ENCODE measurements around the gene CBFA2T3. TPM values are rescaled to one million over a fixed set of nuclear protein-coding genes. Genes with fewer than 3 reads are reported as not detected.

The CBFA2T3 gene
- total and polyA plus RNA-seq, 2 donors (not counting 1 experiment from before 2014, with no cell fraction given) = 40.8 to 58.3 TPM

DNA sequence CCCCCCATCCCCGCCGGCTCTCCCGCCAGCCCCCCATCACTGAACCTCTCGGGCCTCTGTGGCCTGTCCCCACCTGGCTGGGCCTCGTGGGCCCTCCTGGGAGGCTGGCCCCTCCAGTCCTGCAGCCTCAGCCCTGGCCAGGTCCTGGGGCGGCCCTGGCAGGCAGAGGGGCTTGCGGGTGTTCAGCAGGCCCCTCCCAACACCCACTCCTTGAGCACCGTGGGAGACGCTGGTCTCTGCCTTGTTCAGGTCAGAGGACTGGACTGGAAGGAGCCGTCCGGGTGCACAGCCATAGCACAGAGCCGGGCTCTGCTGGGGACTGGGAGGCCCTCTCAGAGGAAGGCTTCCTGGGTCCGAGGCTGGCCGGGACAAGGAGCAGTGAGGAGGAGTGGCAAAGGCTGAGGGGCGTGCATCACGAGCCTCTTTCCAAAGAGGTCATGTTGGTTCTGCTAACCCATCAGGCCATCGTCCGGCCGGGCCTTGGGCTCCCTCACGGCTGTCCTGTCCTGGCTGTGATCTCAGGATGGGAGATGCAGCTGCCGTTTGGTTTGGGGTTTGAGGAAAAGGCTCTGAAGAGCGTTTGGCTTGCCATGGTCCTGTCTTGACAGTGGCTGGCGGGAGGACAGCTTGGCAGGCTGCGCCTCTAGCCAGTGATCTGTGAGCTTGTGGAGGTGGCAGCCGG is 104.2 kb downstream of the CBFA2T3 start:
- DNase-seq = no peak
- ATAC-seq (ENCODE audit: low read depth) = no peak
- Mint-ChIP-seq H3K27me3 (peaks cover 10% of the 10 kb centered on the region), H3K27ac (no peak overlapping the region), H3K4me3 (no peak overlapping the region), H3K9me3 (ENCODE audit: insufficient read depth) (no peaks in the 10 kb centered on the region), H3K4me1 (peaks cover 9% of the 10 kb centered on the region)
- ChIA-PET POLR2A (no interaction called here), CTCF (no interaction called here)
- Histone ChIP-seq H3K9ac (ENCODE audit: low read length) (no peak overlapping the region), H3K4me2 (replicated peaks; ENCODE audit: low read depth, low read length, poor library complexity, severe bottlenecking) (no peak overlapping the region), H3K27ac (ENCODE audit: low read length in 2 of 2) (no peak overlapping the region), H3K27me3 (replicated peaks in 1 of 4; ENCODE audit: control extremely low read depth in 1 of 4, control insufficient read depth in 3 of 4, insufficient read depth in 4 of 4, low read length in 3 of 4) (peaks cover 0 to 31% (median 4%) of the 10 kb centered on the region in 4 experiments), H3K36me3 (replicated peaks in 1 of 2; ENCODE audit: control extremely low read depth in 1 of 2, control insufficient read depth in 1 of 2, extremely low read depth in 1 of 2, insufficient read depth in 2 of 2, low read length in 1 of 2) (peaks cover 0 to 21% of the 10 kb centered on the region in 2 experiments), H3K9me3 (ENCODE audit: control extremely low read depth in 1 of 3, control insufficient read depth in 2 of 3, insufficient read depth in 1 of 3, low read length in 2 of 3) (peaks cover 0 to 7% (median 0%) of the 10 kb centered on the region in 3 donors), H3K79me2 (ENCODE audit: control insufficient read depth, insufficient read depth, low read length) (no peaks in the 10 kb centered on the region), H2AFZ (ENCODE audit: insufficient read depth, low read depth, low read length, poor library complexity, severe bottlenecking) (no peak overlapping the region), H4K20me1 (ENCODE audit: control insufficient read depth, insufficient read depth, low read length, poor library complexity, severe bottlenecking) (peaks cover 50% of the 10 kb centered on the region), H3K4me1 (ENCODE audit: control insufficient read depth in 2 of 2, insufficient read depth in 2 of 2, low read length in 2 of 2) (peaks cover 13 to 19% of the 10 kb centered on the region in 2 donors), H3K4me3 (ENCODE audit: control extremely low read depth in 1 of 5, extremely low read depth in 1 of 5, insufficient read depth in 1 of 5, low read depth in 2 of 5, low read length in 4 of 5) (no peak overlapping the region)
- intact Hi-C loops (cut with micrococcal nuclease) = no loop called here
- no peak for TF ChIP-seq EZH2 (IDR thresholded peaks at IDR 0.05; ENCODE audit: borderline replicate concordance, insufficient read depth, low read depth, low read length, poor library complexity, severe bottlenecking)
- TF ChIP-seq, protein P1, sequence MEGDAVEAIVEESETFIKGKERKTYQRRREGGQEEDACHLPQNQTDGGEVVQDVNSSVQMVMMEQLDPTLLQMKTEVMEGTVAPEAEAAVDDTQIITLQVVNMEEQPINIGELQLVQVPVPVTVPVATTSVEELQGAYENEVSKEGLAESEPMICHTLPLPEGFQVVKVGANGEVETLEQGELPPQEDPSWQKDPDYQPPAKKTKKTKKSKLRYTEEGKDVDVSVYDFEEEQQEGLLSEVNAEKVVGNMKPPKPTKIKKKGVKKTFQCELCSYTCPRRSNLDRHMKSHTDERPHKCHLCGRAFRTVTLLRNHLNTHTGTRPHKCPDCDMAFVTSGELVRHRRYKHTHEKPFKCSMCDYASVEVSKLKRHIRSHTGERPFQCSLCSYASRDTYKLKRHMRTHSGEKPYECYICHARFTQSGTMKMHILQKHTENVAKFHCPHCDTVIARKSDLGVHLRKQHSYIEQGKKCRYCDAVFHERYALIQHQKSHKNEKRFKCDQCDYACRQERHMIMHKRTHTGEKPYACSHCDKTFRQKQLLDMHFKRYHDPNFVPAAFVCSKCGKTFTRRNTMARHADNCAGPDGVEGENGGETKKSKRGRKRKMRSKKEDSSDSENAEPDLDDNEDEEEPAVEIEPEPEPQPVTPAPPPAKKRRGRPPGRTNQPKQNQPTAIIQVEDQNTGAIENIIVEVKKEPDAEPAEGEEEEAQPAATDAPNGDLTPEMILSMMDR (IDR thresholded peaks at IDR 0.05) = no peak
- WGBS (ENCODE audit: insufficient coverage) = 70% methylated on average over 24 of the region's 25 CpGs

DNA sequence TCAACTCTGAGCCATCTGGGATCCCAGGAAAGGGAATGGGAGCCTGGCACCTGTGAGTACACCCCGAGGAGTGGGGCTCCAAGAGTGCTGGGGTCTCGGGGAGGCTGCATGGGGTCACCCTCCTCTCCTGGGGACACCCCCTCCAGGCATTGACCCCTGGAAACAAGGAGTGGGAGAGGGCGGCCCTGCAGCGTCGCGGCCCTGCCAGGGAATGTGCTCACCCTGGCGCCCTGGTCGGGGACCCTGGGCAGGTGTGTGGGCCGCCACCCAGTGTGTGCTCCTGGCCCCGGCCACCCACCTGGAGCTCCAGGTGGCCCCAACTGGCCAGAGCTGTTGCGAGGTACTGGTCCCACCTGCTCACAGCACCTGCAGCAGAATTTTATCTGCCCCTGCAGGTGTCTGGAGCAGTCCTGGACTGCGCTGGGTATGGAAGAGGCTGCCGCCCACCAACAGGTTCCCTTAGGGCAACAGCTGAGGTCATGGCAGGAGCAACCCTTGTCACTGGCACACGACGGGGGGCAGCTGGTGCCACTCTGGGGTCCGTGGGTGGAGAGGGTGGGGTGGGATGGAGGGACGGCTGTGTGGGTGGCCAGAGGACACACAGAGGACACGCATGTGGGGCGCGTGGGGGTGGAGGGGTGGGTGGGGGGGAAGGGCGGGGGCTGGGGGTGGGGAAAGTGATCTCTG is 105.1 kb downstream of the CBFA2T3 start:
- Histone ChIP-seq H3K27ac (ENCODE audit: low read length in 2 of 2) (no peak overlapping the region), H3K4me3 (ENCODE audit: control extremely low read depth in 1 of 5, extremely low read depth in 1 of 5, insufficient read depth in 1 of 5, low read depth in 2 of 5, low read length in 4 of 5) (no peak overlapping the region), H3K36me3 (replicated peaks in 1 of 2; ENCODE audit: control extremely low read depth in 1 of 2, control insufficient read depth in 1 of 2, extremely low read depth in 1 of 2, insufficient read depth in 2 of 2, low read length in 1 of 2) (peaks cover 0 to 19% of the 10 kb centered on the region in 2 experiments), H3K9me3 (ENCODE audit: control extremely low read depth in 1 of 3, control insufficient read depth in 2 of 3, insufficient read depth in 1 of 3, low read length in 2 of 3) (peaks cover 0 to 7% (median 0%) of the 10 kb centered on the region in 3 donors), H4K20me1 (ENCODE audit: control insufficient read depth, insufficient read depth, low read length, poor library complexity, severe bottlenecking) (peaks cover 41% of the 10 kb centered on the region), H3K27me3 (replicated peaks in 1 of 4; ENCODE audit: control extremely low read depth in 1 of 4, control insufficient read depth in 3 of 4, insufficient read depth in 4 of 4, low read length in 3 of 4) (peaks cover 0 to 34% (median 4%) of the 10 kb centered on the region in 4 experiments), H2AFZ (ENCODE audit: insufficient read depth, low read depth, low read length, poor library complexity, severe bottlenecking) (no peak overlapping the region), H3K4me1 (ENCODE audit: control insufficient read depth in 2 of 2, insufficient read depth in 2 of 2, low read length in 2 of 2) (peaks cover 13 to 19% of the 10 kb centered on the region in 2 donors), H3K4me2 (replicated peaks; ENCODE audit: low read depth, low read length, poor library complexity, severe bottlenecking) (peak overlapping the region; percentile 53), H3K9ac (ENCODE audit: low read length) (no peak overlapping the region), H3K79me2 (ENCODE audit: control insufficient read depth, insufficient read depth, low read length) (no peaks in the 10 kb centered on the region)
- intact Hi-C loops (cut with micrococcal nuclease) = no loop called here
- CTCF ChIA-PET = interaction anchor here (0.7 kb wide), 1 partner anchor 53 kb away, joined by 3 read pairs; no protein-coding TSS in a partner anchor
- H3K4me3 Mint-ChIP-seq = no peak overlapping the region
- ATAC-seq (ENCODE audit: low read depth) (no peak), DNase-seq (no peak)
- 84% methylated on average over 13 of the region's 21 CpGs for WGBS (ENCODE audit: insufficient coverage)
- no peaks in the 10 kb centered on the region for H3K9me3 Mint-ChIP-seq (ENCODE audit: insufficient read depth)
- H3K27ac Mint-ChIP-seq = no peak overlapping the region
- TF ChIP-seq, protein P1 (IDR thresholded peaks at IDR 0.05) = no peak
- no peak for TF ChIP-seq EZH2 (IDR thresholded peaks at IDR 0.05; ENCODE audit: borderline replicate concordance, insufficient read depth, low read depth, low read length, poor library complexity, severe bottlenecking)
- H3K27me3 Mint-ChIP-seq = peaks cover 10% of the 10 kb centered on the region
- POLR2A ChIA-PET = interaction anchor here (0.6 kb wide), 1 partner anchor 247 kb away, joined by 10 read pairs; no protein-coding TSS in a partner anchor
- peaks cover 9% of the 10 kb centered on the region for H3K4me1 Mint-ChIP-seq

Data from B cell (primary cell).